HCT116 (cell line): ENCODE results near the gene TIRAP.

Experiments
- CEBPB ChIP-seq: IDR thresholded peaks from 2 replicates; pipeline ENCODE4 v1.6.1; 2012; ENCODE audit warnings: low read depth
- SRF ChIP-seq: IDR thresholded peaks from 2 replicates; pipeline ENCODE4 v1.6.1; 2012; ENCODE audit warnings: low read depth

DNA sequence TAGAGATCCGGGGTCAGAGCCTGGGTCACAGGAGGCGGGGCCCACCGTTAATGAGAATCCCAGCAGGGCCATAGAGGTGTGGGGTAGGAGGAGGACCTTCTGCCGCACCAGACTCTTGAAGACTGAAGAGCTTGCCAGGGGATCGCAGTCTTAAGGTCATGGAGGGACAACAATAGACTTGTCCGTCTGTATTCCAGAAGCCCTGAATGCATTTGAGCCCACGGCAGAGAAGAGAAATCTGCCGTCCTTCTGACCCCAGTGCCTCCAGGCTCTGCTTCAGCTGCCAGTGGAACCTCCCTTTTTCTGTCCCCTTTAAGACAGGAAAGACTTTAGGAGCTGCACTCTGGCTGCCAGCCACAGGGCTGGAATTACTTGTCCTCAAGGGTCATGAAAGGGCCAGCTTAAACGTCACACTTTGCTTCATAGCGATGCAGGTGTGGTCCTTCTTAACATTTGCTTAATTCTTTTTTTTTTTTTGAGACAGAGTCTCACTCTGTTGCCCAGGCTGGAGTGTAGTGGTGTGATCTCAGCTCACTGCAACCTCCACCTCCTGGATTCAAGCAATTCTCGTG is 57.1 kb downstream of the TIRAP start:
- no peak for TF ChIP-seq SRF
- no peak for TF ChIP-seq CEBPB
